ENCODE results near the gene METTL15.
"Not testable (repeated sequence)": the region's sequence is repeated elsewhere in the genome, so short reads cannot be mapped to it uniquely, and the experiment has no call there.

Gene METTL15

DNA sequence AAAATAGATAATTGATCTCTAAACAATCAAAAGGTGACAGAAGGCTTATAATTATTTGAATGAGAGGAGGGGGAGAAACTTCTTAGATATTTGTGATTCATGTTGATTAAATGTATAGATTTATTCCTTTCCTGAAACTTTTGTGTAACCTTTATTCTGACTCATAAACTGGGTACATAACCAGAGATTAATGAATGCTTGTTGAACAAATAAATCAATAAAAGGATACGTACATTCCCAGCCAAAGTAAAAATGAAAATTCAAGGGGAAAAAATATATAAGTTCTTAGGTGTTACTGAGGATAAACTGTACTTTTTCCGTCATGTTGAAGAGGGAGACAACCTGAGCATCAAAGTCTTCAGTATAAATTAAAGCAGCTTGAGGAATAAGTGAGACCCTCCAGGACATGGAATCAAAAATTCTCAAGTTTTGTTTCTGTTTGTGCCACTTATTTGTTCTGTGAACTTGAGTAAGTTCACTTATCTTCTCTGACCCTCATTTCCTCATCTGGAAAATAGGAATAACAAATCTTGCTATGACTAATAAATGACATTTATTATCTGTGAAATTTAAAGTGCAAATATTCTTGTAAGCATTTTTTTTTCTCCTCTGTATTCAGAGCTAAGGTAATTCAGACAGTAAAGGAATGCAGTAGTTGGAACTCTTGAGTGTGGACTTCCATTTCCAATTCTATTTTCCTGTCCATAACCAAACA lies 195.4 kb downstream of the METTL15 start:
- no peak for DNase-seq

DNA sequence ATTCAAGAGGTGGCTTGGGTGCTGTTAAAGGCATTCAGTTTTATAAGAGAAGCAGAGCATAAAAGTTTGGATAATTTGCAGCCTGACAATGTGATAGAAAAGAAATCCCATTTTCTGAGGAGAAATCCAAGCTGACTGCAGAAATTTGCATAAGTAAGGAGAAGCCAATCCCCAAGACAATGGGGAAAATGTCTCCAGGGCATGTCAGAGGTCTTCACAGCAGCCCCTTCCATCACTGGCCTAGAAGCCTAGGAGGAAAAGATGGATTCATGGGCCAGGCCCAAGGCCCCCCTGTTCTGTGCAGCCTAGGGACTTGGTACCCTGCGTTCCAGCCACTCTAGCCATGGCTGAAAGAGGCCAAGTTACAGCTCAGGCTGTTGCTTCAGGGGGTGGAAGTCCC lies 207.3 kb downstream of the METTL15 start:
- DNase-seq = no peak

DNA sequence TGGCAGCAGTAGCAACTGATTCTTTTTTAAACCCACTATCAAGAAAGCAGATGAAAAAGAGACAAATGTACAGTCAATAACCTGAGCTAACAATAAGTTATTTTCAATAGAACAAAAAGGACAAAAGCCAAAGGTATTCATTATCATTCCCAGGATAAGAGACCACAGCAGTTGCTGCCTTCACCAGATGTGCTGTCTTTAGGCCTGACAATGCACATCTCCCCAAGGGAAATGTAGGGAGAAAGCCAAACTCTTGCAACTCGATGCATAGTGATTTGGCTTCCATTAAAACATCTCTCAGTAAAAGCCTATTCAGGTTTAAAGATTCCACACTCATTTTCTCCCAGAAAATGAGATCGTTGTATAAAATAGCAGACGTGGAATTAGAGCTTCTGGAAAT lies 210.7 kb downstream of the METTL15 start:
- no peak for DNase-seq

DNA sequence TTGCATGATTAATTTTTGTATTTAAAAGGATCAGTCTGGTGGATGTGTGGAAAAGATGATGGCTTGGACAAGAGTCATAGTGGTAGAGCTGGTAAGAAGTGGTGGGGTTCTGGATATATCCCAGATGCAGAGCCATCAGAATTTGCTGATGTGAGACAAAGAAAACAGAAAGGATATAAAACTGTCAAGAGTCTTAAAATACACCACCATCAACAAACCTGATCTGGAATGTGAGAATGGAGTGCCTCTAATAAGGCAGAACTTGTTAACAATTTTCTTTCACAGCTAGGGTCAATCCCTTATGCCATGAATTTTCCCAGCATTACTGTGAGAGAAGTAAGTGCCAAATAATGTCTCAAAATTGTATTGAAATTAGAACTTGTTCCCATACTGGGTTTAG lies 215.4 kb downstream of the METTL15 start:
- DNase-seq = no peak

DNA sequence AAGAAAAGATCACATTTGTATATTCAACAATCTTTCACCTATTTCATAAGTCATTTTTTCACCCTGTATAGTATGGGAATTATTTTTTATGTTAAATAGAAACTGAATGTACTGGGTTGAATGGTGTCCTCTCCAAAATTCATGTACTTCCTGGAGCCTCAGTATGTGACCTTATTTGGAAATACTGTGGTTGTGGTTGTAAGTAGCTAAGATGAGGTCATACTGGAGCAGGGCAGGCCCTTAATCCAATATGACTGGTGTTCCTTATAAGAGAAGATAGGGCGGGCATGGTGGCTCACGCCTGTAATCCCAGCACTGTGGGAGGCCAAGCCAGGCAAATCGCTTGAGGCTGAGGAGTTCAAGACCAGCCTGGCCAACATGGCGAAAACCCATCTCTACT lies 224.2 kb downstream of the METTL15 start:
- not testable (repeated sequence) for DNase-seq

DNA sequence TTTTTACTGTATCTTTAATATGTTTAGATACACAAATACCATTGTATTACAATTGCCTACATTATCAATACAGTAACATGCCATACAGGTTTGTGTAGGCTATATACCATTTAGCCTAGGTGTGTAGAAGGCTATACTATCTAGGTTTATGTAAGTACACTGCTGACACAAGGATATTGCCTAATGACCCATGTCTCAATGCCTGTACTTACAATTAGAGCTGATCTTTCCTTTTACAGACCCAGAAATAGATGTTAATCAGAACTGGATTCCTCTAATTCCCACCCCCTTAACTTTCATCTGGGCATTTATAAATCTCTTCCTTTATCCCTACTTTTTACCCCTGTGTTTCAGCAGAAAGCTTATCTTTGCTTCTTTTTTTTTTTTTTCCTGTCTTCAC lies 229.5 kb downstream of the METTL15 start:
- no peak for DNase-seq

DNA sequence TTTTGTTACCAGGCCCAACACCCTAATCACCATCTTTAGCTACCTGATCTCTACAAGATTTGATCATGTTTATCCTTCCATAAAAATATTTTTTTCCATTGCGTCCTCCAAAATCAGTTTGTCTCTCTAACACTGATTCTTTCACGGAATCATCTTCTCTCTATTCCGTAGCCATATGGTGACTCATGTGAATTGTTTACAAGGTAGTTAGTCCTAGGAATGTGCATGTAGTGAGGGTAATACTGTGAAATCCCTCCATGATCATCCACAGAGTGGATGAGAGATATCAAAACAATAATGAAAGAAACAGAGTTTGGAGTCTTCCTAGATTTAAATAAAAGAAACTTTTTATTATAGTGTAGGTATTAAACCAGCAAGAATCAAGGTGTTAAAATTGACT lies 230.2 kb downstream of the METTL15 start:
- DNase-seq = no peak

DNA sequence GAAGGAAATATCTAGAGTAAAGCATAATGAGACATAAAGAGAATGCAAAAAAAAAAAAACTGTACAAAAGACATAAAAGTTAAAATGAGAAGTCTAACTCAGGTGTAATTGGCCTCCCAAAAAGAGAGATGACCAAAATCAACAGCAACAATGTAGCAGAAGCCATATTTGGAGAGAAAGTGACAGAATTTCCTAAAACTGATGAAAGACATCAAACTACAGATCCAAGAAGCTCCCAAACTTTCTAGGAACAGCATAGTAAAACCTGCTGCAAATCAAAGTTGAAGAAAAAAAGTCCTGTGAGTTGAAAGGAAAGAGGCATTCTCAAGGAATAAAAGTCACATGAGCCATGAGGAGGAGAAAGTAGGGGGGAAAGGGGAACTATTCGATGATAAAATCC lies 231.3 kb downstream of the METTL15 start:
- DNase-seq = no peak

DNA sequence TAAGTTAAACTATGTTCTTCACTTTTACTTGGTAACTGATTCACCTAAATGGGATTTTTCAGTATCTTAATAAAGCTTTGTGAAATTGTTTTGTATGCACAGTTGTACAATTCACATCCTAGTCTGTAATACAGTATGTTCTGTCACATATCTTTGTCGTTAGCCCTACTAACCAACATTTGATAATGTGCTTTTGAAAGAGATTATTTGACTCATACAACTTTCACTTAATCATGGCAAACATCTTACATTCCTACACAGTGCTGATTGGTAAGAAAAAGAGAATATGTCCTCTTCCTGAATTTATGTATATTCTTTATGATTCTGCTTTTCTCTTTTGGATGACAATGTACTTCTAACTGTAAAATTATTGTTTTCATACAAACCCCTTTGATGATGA lies 234.5 kb downstream of the METTL15 start:
- DNase-seq = no peak

DNA sequence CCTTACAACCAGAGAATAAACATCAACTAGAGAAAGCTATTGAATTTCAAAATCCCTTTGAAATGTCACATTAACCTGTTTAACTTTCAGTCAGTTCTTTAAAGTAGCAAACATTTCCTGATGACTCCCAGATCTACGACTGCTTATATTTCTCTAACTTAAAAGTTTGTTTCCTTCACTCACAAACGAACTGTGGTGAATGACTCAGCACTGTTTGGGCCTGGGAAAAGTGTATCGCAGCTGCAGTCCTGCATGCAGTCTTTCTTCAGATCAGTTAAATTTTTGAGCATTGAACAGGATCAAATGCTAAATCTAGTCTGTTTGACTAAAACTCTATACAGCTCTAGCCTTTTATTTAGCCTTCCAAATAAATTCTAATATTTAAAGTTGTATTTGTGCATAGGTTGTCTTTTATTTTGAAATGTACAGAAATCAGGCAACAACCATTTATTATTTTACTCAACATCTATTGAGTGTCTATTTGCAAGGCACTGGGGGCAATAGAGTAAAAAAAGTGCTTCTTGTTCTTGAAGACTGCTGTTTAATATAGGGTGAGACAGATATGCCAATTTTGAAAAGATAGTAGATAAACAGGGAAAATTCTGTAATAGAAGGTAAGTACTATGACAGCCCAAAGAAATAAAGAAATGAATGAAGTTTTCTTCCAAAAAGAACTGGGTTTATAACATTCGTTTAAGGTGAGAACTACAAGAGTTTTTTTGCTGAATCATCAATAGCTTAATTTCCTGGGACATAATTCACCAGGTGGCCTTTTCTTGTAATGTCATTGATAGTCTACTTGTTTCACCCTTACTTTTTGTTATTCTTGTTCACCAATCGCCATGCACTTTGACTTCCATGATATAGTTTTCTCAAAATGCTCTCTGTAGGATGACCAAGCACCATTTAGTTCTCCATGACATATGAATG lies 235.4 kb downstream of the METTL15 start:
- DNase-seq = no peak

DNA sequence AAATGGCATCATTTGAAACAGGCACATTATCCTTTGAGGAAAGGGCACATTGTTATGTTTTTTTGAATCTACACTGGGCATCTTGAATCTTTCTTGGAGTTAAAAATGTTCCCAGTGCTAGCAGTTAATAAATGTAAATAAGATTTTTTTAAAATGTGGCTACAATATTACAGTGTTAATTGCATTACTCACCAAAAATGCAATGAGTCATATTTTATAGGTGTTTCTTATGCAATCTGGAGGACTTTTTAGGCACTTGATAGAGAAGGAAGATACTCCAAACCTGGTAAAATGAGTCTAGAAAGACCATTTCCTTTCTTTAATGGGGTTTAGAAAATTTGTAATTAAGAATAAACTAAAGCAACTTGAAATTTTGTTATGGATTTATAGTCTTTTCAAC lies 238.0 kb downstream of the METTL15 start:
- DNase-seq = no peak

DNA sequence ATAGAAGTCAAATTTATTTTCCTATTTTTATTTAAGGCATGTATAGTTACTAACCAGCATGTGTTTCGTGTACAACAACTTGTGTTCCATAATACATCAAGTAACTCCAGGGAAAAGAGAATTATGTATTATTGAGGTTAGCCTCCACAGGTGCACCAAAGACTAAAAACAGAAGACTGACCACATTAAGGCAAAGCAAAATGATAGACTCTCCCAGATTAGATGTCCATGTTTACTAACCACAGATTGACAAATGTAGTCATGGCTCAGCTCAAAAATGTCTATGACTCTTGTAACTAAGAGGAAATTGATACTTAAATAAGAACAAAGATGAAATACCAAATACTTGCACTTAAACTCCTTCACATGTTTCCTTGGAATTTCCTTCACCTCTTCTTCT lies 238.5 kb downstream of the METTL15 start:
- DNase-seq = no peak

DNA sequence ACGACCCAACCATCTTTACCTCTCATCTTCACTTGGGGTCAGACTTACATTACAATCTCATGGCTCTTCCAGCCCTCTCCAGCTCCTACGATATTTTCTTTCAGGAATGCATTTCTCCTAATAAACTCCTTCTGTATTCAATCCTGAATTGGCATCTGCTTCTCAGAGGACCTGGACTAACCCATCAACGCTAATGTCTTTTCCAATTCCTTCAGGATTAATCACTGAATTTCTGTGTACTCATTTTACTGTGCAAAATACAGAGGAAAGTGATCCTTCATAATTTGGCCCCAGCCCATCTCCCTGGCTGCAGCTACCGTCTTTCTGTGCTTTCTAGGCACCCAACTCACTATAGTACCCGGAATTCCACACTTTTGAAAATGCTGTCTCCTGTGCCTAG lies 239.2 kb downstream of the METTL15 start:
- no peak for DNase-seq

DNA sequence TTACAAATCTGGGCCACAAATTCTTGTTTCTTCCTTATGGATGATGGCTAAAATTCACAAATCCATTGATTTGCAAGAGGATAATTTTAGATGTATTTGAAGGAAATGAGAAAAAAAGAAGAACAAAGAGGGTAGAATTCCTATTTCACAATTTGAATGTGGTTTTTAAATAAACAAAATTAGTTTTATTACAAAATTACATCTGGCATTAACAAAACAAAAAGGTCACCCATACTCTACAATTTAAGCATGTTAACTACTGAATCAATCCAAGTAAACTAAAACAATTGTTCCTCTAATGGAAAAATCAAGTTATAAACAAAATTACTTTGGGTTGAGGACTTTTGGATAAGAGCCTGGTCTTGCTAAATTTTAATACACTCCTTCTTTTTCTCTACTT lies 242.0 kb downstream of the METTL15 start:
- no peak for DNase-seq

DNA sequence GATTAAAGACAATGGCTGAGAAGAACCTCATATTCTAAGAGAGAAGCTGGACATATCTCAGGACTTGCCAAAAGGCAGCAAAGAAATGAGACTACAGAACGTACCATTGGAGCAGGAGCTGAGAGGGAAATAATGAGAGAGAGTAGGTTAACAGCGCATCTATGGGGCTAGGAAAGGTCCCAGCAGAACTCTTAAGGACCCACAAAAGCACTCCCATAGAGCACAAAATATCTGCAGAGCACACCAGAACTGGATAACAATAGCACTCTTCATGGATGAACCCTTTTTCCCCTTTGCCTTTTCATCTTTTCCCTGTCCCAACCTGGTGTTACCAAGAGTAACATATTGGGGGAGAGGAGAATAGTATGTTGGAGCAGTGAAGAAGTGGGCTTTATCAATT lies 245.8 kb downstream of the METTL15 start:
- DNase-seq = no peak

DNA sequence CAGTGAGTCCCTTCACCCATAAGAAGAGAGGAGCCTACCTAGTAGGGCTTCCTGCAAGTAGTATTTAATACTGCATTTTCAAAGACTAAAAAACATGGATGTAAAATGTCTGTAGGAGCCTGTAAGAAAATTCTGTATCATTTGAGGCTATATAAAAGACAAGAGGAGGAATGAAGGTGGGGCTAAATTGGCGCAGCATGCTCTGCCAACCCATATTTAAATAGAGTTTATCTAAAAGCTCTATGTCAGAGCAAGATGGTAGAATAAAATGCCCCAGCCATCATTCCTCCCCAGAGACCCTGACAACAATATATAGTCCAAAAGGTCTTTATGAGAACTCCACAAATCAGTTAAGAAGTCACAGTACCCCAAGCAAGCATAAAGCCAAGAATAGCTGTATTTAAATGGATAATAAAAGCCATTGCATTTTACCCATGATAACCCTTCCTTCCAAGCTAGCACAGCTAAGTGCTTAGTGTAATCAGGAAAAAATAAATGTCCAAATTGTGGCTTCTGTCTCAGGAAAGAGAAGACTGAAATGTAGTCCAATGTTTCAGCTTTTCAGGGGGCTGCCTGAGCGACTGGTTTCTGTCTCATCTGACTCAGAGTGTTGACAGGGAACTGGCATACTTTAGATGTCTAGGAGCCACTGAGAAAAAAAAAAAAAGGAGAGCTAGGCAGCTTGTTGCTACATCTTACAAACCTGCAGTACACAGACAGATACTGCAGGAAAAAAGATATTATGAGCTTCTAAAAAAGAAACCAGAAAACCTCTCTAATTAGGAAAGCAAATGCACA lies 258.6 kb downstream of the METTL15 start:
- DNase-seq = no peak

DNA sequence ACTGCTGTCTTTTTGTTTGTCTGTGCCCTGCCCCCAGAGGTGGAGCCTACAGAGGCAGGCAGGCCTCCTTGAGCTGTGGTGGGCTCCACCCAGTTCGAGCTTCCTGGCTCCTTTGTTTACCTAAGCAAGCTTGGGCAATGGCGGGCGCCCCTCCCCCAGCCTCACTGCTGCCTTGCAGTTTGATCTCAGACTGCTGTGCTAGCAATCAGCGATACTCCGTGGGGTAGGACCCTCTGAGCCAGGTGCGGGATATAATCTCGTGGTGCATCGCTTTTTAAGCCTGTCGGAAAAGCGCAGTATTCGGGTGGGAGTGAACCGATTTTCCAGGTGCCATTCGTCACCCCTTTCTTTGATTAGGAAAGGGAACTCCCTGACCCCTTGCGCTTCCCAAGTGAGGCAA lies 269.9 kb downstream of the METTL15 start:
- not testable (repeated sequence) for DNase-seq

All from GF-D8 (cell line).